DOHH2 (cell line): Measurements from ENCODE around the gene GLIPR1.

Experiments used
- H3F3A ChIP-seq: fragments of 200-600 bp; sonication (generic), shearing (Covaris generic); 2 replicates; pipeline ENCODE4 v1.6.0; 2016; ENCODE audit warnings: antibody characterized with exemption, mild to moderate bottlenecking; ENCODE audit not compliant: control insufficient read depth, insufficient read depth
- H3K27ac ChIP-seq: fragments of 200-600 bp; sonication (generic); 2 replicates; pipeline ENCODE4 v1.5.1; 2014; ENCODE audit warnings: low read depth, mild to moderate bottlenecking, low read length, moderate library complexity
- H3K27me3 ChIP-seq: fragments of 200-600 bp; sonication (generic); 2 replicates; pipeline ENCODE4 v1.6.1; 2014; ENCODE audit warnings: mild to moderate bottlenecking, low read length, mixed read lengths; ENCODE audit not compliant: control insufficient read depth
- H3K36me3 ChIP-seq: fragments of 200-600 bp; sonication (generic); 2 replicates; pipeline ENCODE4 v1.6.1; 2014; ENCODE audit warnings: mild to moderate bottlenecking, low read length, moderate library complexity, mixed read lengths; ENCODE audit not compliant: control insufficient read depth
- H3K4me1 ChIP-seq: fragments of 200-600 bp; sonication (generic); 2 replicates; pipeline ENCODE4 v1.6.1; 2014; ENCODE audit warnings: mild to moderate bottlenecking, low read length, mixed read lengths; ENCODE audit not compliant: control insufficient read depth
- H3K4me2 ChIP-seq: fragments of 200-600 bp; sonication (generic); 2 replicates; pipeline ENCODE4 v1.6.0; 2014; ENCODE audit warnings: mild to moderate bottlenecking, low read length, moderate library complexity
- H3K4me3 ChIP-seq: fragments of 200-600 bp; sonication (generic); 2 replicates; pipeline ENCODE4 v1.5.1; 2014; ENCODE audit warnings: mild to moderate bottlenecking, low read length, mixed read lengths
- H3K79me2 ChIP-seq: fragments of 200-600 bp; sonication (generic); 2 replicates; pipeline ENCODE4 v1.6.1; 2014; ENCODE audit warnings: mild to moderate bottlenecking, low read length, mixed read lengths; ENCODE audit not compliant: control insufficient read depth
- H3K9me2 ChIP-seq: fragments of 200-600 bp; sonication (generic); replicated peaks from 2 replicates; pipeline ENCODE4 v1.6.1; 2014; ENCODE audit warnings: mild to moderate bottlenecking, low read length, mixed read lengths; ENCODE audit not compliant: control insufficient read depth
- H3K9me3 ChIP-seq: fragments of 200-600 bp; sonication (generic); 2 replicates; pipeline ENCODE4 v1.6.1; 2014; ENCODE audit warnings: antibody characterized with exemption, low read length, mixed read lengths; ENCODE audit not compliant: control insufficient read depth, insufficient read depth
- H4K20me1 ChIP-seq: fragments of 200-600 bp; sonication (generic); 2 replicates; pipeline ENCODE4 v1.6.0; 2014; ENCODE audit warnings: low read depth, mild to moderate bottlenecking, antibody characterized with exemption, low read length, moderate library complexity; ENCODE audit not compliant: control insufficient read depth, insufficient read depth
- CTCF ChIP-seq: fragments of 200-600 bp; sonication (generic); IDR thresholded peaks from one replicate; pipeline ENCODE4 v1.5.1; 2014; ENCODE audit warnings: antibody characterized with exemption, mild to moderate bottlenecking, low read depth, low read length; ENCODE audit not compliant: poor library complexity, severe bottlenecking
- EZH2phosphoT487 ChIP-seq: fragments of 200-600 bp; sonication (generic); IDR thresholded peaks from 2 replicates; pipeline ENCODE4 v1.6.1; 2017; ENCODE audit warnings: borderline replicate concordance, mild to moderate bottlenecking, antibody characterized with exemption, low read length, moderate library complexity, mixed read lengths

The GLIPR1 gene

GRCh38 chr12:75481013-75481705, 604 bp downstream of the GLIPR1 start:
- H3K4me1 ChIP-seq: peaks cover 77% of the 10 kb centered on the region
- no peaks in the 10 kb centered on the region for H4K20me1 ChIP-seq
- H3K36me3 ChIP-seq: peaks cover 41% of the 10 kb centered on the region
- no peaks in the 10 kb centered on the region for H3K9me2 ChIP-seq
- H3K27ac ChIP-seq: peak overlapping the region; percentile 87
- peak overlapping the region; percentile 73 for H3K4me2 ChIP-seq
- H3K27me3 ChIP-seq: no peaks in the 10 kb centered on the region
- peak overlapping the region; percentile 76 for H3K4me3 ChIP-seq
- H3K9me3 ChIP-seq: no peaks in the 10 kb centered on the region
- TF ChIP-seq CTCF (no peak), EZH2phosphoT487 (no peak)
- H3F3A ChIP-seq: peaks cover 24% of the 10 kb centered on the region
- H3K79me2 ChIP-seq: peaks cover 47% of the 10 kb centered on the region

- peaks cover 24% of the 10 kb centered on the region for H3F3A ChIP-seq
- no peaks in the 10 kb centered on the region for H3K27me3 ChIP-seq
- H3K79me2 ChIP-seq: peaks cover 52% of the 10 kb centered on the region
- H3K4me1 ChIP-seq: peaks cover 74% of the 10 kb centered on the region
- no peaks in the 10 kb centered on the region for H4K20me1 ChIP-seq
- peak overlapping the region; percentile 87 for H3K27ac ChIP-seq
- no peaks in the 10 kb centered on the region for H3K9me2 ChIP-seq
- TF ChIP-seq CTCF (no peak), EZH2phosphoT487 (no peak)
- peaks cover 46% of the 10 kb centered on the region for H3K36me3 ChIP-seq
- H3K9me3 ChIP-seq: no peaks in the 10 kb centered on the region
- H3K4me3 ChIP-seq: peak overlapping the region; percentile 76
- H3K4me2 ChIP-seq: peak overlapping the region; percentile 73
Observed at GRCh38 chr12:75481774-75482173, 1.2 kb downstream of the GLIPR1 start.

- H3K79me2 ChIP-seq: peaks cover 52% of the 10 kb centered on the region
- peak overlapping the region; percentile 73 for H3K4me2 ChIP-seq
- peak overlapping the region; percentile 87 for H3K27ac ChIP-seq
- H3K4me3 ChIP-seq: peak overlapping the region; percentile 76
- no peaks in the 10 kb centered on the region for H3K9me2 ChIP-seq
- H3K4me1 ChIP-seq: peaks cover 67% of the 10 kb centered on the region
- TF ChIP-seq EZH2phosphoT487 (no peak), CTCF (no peak)
- H3K9me3 ChIP-seq: no peaks in the 10 kb centered on the region
- H3K27me3 ChIP-seq: no peaks in the 10 kb centered on the region
- H3K36me3 ChIP-seq: peaks cover 46% of the 10 kb centered on the region
- H3F3A ChIP-seq: peaks cover 26% of the 10 kb centered on the region
- no peaks in the 10 kb centered on the region for H4K20me1 ChIP-seq
Observed at GRCh38 chr12:75482646-75483045, 2.1 kb downstream of the GLIPR1 start.
